Kidney capillary endothelial cell (primary cell): ENCODE results near the gene TTR.
A peak's percentile ranks its signal among the peaks of the same experiment; 100 is the strongest.

Experiments
- DNase-seq: peaks from one replicate; pipeline ENCODE4 v3.0.0-alpha.2; 2018; ENCODE audit warnings: low spot score

TTR gene

DNA sequence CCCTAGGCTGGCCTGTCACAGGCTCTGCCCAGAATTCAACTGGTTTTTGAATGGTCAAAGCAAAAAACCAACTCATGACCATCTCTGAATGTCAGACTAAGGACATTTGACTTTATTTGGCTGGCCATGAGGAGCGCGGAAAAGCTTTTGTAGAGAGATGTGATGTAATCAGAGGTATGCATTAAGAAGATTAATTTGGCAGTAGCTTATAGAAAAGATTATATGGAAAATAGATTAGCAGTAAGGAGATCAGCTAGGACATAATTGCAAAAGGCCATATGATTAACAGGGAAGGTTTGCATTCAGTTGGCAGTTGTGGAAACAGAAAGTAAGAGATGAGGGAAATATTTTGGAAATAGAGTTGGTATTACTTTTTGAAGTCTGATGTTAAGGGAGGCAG, 12.3 kb upstream of the TTR start:
- DNase-seq = no peak

DNA sequence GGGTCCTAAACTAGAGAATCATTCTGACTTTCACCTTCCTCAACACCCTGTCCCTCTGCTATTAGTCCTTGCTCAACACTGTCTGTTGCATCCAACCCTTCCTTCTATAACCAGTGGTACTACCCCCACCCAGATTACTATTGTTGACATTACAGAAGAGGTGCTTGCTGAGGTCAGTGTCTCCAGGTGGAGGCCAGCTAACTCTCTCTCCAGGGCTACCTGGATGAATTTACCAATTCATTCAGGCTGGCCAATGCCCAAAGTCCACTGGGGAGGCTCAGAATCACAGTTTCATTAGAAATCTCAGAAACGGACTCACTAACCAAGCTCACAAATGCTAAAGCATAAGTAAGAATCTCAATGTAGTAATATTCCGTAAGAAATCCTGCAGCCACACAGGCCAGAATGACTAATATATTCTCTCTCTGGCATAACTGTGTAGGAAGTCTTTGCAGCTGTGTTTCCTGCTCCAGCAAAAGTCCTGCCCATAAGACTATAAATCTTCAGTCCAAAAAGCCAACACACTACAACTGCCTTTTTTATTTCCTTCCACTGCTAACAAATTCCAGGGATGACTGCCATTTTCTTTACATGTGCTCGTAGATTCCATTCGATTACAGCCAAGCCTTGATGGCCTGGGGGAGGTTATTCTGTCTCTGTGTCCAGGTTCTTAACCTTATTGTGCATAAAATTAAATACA, 10.0 kb upstream of the TTR start:
- DNase-seq = peak; percentile 87

DNA sequence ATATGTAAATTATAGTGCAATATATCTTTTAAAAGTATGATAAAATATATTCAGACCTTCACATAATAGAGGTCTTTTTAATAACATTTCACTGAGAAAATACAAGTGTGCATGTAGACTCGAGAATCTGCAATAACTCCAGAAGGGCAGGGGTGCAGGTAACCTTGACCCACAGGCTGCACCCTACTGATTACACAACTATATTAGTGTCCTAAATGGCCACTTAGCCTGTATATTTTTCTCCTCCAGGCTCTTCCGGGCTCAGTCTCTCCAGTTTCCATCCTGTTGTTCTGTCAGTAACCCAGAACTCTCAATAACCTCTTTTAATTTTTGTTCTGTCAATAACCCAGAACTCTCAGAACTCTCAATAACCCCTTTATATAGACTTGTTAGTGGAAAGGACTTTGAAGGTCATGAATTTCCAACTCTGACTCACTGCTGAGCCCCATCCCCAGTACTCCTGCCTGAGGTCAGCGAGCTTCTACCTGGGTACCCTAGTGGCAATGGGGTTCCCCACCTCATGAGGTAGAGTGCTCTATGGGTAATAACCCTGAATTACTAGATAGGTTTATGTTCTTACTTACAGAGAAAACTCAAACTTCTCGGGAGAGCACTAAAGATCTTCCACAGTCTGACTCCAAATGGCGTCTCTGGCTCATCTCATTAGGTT, 8.4 kb upstream of the TTR start:
- no peak for DNase-seq

- DNase-seq = no peak
Observed at GRCh38 chr18:31585991-31586390, 5.7 kb upstream of the TTR start.

DNA sequence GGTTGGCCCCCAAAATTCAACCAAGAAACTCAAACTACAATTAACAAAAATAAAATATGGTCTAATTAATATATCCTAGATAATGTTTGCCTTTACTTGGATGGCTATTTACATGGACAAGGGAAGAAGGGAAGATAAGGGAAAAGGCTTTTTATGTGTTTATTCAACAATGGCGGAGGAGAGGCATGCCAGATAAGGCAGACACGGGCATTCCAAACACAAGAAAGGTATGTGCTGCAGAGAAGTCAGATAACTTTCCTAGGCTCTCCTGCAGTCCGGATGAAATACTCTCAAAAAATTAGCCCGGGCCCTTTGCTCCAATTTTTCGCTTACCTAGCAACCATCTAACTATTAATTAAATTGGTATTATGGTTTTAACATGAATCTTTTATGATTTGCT, 5.1 kb upstream of the TTR start:
- DNase-seq = no peak

DNA sequence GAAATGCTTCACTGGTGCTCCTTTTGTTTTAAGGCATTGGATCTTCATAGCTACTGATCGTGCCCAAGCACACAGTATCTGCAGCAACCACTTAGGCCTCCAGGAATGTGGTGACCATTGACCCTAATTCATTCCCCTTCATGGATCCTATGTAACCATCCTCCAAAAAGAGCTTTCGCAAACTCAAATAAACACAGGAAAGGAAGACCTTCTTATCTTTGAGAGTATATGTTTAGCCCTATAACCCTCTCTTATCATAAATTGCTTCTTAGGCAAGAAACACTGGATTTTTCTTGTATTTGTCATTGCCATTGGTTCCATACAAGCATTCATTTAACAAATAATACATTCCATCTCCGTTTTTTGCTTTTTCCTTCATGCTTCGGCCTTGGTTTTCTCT, 4.1 kb upstream of the TTR start:
- no peak for DNase-seq

DNA sequence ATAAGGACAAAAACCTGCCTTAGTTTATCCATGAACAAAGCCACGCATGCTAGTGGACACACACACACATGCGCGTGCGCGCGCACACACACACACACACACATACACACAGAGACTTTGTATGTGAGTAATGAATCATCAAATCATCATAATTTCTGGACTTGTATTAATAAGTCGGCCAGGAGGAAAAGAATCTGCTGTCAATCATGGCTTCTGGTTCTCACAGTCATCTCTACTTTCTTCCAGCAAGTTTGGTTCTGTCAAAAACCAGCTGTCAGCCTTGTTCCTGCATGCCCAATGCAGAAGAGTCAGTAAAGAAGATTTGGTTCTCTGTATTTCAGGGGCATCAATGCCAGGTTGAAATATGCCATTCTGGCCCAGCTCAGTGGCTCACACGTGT, 1.1 kb upstream of the TTR start:
- no peak for DNase-seq

- no peak for DNase-seq
Observed at GRCh38 chr18:31591113-31591512, 564 bp upstream of the TTR start.

GRCh38 chr18:31592506-31593157, 955 bp downstream of the TTR start:
- DNase-seq = no peak

DNA sequence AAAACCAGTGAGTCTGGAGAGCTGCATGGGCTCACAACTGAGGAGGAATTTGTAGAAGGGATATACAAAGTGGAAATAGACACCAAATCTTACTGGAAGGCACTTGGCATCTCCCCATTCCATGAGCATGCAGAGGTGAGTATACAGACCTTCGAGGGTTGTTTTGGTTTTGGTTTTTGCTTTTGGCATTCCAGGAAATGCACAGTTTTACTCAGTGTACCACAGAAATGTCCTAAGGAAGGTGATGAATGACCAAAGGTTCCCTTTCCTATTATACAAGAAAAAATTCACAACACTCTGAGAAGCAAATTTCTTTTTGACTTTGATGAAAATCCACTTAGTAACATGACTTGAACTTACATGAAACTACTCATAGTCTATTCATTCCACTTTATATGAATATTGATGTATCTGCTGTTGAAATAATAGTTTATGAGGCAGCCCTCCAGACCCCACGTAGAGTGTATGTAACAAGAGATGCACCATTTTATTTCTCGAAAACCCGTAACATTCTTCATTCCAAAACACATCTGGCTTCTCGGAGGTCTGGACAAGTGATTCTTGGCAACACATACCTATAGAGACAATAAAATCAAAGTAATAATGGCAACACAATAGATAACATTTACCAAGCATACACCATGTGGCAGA, 3.6 kb downstream of the TTR start:
- no peak for DNase-seq

DNA sequence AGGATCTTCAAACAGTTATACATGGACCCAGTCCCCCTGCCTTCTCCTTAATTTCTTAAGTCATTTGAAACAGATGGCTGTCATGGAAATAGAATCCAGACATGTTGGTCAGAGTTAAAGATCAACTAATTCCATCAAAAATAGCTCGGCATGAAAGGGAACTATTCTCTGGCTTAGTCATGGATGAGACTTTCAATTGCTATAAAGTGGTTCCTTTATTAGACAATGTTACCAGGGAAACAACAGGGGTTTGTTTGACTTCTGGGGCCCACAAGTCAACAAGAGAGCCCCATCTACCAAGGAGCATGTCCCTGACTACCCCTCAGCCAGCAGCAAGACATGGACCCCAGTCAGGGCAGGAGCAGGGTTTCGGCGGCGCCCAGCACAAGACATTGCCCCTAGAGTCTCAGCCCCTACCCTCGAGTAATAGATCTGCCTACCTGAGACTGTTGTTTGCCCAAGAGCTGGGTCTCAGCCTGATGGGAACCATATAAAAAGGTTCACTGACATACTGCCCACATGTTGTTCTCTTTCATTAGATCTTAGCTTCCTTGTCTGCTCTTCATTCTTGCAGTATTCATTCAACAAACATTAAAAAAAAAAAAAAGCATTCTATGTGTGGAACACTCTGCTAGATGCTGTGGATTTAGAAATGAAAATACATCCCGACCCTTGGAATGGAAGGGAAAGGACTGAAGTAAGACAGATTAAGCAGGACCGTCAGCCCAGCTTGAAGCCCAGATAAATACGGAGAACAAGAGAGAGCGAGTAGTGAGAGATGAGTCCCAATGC, 4.6 kb downstream of the TTR start:
- DNase-seq = no peak

DNA sequence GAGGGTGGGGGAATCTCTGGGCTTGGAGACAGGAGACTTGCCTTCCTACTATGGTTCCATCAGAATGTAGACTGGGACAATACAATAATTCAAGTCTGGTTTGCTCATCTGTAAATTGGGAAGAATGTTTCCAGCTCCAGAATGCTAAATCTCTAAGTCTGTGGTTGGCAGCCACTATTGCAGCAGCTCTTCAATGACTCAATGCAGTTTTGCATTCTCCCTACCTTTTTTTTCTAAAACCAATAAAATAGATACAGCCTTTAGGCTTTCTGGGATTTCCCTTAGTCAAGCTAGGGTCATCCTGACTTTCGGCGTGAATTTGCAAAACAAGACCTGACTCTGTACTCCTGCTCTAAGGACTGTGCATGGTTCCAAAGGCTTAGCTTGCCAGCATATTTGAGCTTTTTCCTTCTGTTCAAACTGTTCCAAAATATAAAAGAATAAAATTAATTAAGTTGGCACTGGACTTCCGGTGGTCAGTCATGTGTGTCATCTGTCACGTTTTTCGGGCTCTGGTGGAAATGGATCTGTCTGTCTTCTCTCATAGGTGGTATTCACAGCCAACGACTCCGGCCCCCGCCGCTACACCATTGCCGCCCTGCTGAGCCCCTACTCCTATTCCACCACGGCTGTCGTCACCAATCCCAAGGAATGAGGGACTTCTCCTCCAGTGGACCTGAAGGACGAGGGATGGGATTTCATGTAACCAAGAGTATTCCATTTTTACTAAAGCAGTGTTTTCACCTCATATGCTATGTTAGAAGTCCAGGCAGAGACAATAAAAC, 6.5 kb downstream of the TTR start:
- no peak for DNase-seq

- no peak for DNase-seq
Observed at GRCh38 chr18:31603315-31603714, 11.6 kb downstream of the TTR start.

- no peak for DNase-seq
Observed at GRCh38 chr18:31606265-31606664, 14.6 kb downstream of the TTR start.

DNA sequence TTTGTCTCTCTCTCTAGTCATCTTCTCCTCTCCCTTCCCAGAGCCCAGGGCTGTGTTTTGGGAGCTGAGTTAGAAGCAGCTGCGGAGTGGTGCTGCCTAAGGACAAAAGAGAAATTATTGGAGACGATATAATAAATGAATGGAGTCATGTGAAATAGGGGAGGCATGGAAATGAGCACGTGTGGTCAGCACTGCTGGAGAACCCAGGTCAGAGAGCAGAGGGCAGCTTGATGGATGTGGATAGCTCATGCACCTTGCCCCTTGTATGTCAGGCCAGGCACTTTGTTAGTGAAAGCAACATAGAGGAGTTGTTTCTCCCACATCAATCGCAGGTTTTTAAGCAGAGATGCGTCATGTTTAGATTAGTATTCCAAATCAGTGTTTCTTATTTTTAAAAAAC, 15.7 kb downstream of the TTR start:
- no peak for DNase-seq

DNA sequence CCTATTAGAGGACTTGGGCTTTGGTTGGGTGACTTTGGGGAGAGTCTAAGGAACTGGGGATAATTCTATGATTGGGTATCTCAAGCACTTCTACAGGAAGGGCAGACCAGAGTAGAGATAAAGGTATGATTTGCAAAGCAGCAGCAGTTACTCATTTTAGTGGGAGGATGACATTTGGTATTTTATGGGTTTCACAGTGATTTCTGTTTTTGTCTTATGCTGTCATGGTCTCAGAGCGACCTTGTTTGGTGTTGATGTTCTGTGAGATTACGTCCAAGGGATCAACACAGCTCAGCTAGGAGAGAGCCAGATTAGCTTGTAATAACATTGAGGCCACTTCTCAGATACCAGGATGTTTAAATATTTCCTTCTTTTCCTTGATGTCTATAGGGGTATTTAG, 18.2 kb downstream of the TTR start:
- no peak for DNase-seq

DNA sequence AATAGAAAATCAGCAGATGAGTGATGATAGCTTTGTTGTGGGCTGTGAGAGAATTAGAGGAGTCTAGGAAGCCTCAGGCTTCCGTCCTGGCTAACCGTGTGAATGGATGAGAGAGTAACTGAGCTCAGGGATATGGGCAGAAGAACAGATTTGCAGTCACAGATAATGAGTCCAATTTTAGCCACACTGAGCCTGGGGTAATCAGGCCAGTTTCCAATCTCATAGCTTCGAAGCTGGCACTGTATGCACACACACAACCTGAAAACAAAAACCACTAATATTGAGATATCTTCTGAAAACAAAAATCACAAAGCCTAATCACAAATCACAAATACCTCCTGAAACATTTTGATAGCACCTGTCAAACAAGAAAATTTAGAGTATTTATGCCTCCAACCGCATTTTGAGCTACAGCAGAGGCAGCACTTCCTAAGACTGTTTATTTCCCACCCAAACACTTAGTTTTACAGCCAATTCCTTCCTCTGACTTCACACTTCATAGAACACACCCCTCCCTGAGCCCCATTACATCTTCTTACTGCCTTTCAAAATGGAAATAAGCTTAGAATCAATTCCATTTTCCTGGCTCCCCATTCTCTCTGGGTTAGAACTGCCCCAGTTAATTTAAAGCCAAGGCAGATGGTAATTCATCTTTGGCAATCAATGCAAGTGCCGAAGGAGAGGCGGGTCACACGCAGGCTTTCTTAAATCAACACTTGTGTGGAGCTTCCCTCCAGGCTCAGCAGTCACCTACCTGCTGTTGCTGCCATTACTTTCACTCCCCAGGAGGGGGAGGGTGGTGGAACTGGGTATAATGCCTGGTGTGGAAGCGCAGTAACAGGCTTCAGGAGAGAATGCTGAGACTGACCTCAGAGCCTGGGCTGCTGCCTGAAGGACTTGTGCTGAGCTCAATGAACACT, 18.9 kb downstream of the TTR start:
- DNase-seq = no peak

- DNase-seq = no peak
Observed at GRCh38 chr18:31611511-31611910, 19.8 kb downstream of the TTR start.

- no peak for DNase-seq
Observed at GRCh38 chr18:31612124-31612523, 20.4 kb downstream of the TTR start.

DNA sequence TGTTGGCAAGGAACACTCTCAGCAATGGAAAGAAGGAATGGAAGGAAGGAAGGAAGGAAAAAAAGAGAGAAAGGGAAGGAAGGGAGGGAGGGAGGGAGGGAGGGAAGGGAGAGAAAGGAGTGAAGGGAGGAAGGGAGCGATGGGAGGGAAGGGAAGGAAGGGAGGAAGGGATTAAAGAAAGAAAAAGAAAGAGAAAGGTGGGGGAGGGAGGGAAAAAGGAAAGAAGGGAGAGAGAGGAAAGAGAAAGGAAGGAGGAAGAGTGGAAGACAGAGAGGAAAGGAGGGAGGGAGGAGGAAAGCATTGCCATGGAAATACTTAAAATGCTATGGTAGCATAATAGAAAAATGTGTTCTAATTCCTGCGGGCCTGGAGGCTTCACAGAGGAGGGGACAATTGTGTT, 22.4 kb downstream of the TTR start:
- no peak for DNase-seq
